COLO668 (cell line): ENCODE measurements around the gene TOX3.
A peak's percentile ranks its signal among the peaks of the same experiment; 100 is the strongest.

Experiments
- DNase-seq: peaks from one replicate; lab custom pipeline; 2025; ENCODE audit not compliant: unreplicated experiment; lab: John Stamatoyannopoulos, UW

TOX3 gene

DNA sequence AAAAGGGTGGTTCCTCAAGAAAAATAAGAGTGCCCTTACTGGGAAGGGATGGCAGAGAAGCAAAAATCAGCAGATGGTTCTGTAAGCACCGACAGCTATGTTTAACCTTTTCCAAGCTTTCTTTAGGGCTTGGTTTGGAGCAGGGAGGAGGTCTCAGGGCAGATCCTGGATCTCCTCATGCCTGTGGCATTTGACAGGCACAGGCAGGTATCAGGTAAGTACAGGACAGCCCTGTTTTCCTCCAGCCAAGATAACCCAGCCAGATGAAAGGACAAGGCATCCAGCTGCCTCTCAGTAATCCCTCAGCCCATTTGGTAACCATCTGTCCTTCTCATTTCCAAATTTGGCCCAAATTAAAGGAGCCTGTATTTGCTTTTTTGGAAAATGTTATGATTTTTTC lies 141.5 kb downstream of the TOX3 start:
- no peak for DNase-seq

DNA sequence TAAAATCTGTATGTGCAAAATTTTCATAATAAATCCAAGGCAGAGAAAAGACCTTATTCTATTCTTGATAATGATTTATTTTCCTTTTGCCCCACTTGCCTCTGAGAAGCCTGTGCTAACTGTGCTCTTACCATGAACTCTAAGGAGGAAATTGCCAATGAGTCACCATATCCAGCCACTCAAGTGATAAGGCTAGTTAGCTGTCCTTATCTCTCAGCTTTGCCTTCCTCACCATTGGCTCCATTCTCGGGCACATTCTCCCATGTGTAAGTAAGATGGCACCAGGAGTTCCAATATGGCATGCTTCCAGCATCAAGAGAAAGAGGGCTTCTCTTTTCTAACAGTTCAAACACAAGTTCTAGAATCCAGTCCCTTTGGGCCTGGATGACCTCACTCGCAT lies 142.4 kb downstream of the TOX3 start:
- DNase-seq = no peak

DNA sequence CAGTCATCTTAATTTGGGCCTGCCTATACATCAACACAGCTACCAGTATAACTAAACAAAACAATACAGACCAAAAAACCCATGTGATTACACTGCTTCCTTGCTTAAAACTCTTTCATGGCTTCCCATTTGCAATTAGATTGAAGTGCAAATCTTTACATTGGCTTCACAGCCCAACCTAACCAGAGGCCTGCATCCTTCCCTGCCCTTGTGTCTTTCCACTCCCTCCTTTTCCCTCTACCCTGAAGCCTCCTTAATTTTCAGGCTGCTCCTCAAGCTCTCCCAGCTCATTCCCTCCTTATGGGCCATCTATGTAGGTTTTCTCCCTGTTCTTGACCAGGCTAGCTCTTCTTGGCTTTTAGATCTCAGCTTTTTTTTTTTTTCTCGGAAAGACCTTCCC lies 147.8 kb downstream of the TOX3 start:
- DNase-seq = no peak

DNA sequence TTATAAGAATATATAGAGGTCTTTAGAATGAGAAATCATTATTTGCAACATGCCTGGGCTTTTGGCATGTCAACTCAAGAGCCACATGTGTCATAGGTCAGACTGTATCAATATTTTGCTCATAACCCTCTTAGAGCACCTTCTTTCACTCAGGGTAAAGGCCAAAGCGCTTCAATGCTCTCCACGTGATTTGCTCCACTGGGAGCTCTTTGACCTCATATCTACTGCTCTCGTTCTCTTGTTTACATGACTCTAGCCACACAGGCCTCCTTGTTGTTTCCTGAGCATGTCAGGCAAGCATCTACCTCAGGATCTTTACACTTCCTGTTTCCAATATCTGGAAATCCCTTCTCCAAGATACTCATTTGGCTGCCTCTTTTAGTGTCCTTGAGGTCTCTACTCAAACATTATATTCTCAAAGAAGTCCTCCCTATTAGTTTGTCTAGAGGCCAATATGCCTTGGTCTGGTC lies 148.4 kb downstream of the TOX3 start:
- DNase-seq = no peak

DNA sequence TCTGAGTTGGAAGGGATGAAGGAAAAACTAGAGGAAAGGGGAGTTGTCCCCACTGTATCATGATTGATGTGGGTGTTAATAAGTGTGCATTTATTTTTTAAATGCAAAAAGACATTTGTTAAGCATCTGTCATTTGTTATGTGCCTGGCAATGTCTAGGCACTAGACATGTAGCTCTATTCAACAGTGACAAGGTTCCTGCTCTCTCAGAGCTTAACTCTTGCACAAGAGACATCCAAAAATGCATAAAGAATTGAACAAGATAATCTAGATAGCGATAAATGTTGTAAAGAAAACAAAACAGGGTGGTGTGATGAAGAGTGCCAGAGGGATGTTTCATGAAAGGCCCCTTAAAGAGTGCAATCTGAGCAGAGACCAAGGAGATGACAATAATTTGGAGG lies 148.9 kb downstream of the TOX3 start:
- DNase-seq = no peak

DNA sequence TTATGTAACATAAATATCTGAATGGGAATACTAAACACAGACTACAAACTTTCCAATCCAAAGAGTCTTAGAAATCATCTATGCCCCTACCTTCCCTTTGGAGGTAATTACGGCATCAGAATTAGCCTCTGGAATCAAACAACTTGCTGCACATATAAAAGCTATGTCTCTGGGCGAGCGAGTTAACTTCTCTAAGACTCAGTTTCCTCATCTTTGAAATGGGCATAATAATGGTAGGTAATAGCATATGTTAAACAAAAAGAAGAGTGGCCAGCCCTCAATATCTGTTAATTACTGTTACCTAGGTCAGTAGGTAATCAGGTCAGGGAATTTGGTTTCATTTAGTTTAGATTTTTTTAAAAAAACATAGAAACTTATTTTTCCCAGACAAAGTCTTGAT lies 153.5 kb downstream of the TOX3 start:
- DNase-seq = no peak

DNA sequence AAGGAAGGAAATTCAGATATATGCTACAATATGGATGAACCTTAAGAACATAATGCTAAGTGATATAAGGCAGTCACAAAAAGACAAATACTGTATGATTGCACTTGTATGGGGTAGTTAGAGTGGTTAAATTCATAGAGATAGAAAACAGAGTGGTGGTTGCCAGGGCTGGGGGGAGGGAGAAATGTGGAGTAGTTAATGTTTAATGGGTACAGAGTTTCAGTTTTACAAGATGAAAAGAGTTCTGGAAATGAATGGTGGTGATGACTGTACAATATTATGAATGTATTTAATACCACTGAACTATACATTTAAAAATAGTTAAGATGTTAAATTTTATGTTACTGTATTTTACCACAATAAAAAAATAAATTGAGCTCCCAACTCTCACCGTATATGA lies 157.9 kb downstream of the TOX3 start:
- peak; percentile 26 for DNase-seq
